HepG2 (cell line): ENCODE results near the gene FBH1. TPM values are rescaled to one million over a fixed set of nuclear protein-coding genes. Genes with fewer than 3 reads are reported as not detected.

Source experiments
- CAMTA2 ChIP-seq: sonication (generic); formaldehyde crosslinking; IDR thresholded peaks from 2 replicates; pipeline ENCODE4 v1.4.0; 2020; ENCODE audit warnings: mild to moderate bottlenecking, missing genetic modification reagents, borderline replicate concordance
- EHMT2 ChIP-seq: fragments of 200-600 bp; sonication (generic); IDR thresholded peaks from 2 replicates; pipeline ENCODE4 v1.7.0; 2017; ENCODE audit warnings: antibody characterized with exemption, low read depth, low read length, borderline replicate concordance
- GMEB1 ChIP-seq: sonication (generic); formaldehyde crosslinking; IDR thresholded peaks from 2 replicates; pipeline ENCODE4 v1.5.1; 2020; ENCODE audit warnings: missing genetic modification reagents, mild to moderate bottlenecking, borderline replicate concordance
- HOXA3 ChIP-seq: sonication (generic); formaldehyde crosslinking; IDR thresholded peaks from 2 replicates; pipeline ENCODE4 v1.5.0; 2020; ENCODE audit warnings: missing genetic modification reagents
- RNF219 ChIP-seq: sonication (generic); formaldehyde crosslinking; IDR thresholded peaks from 2 replicates; pipeline ENCODE4 v1.5.0; 2020; ENCODE audit warnings: mild to moderate bottlenecking, missing genetic modification reagents
- YY1 ChIP-seq: IDR thresholded peaks from 2 replicates; pipeline ENCODE4 v1.6.1; 2011; ENCODE audit warnings: low read length, low read depth, moderate library complexity, mild to moderate bottlenecking; ENCODE audit not compliant: insufficient read depth, insufficient replicate concordance
- ZBTB8A ChIP-seq: sonication (generic); formaldehyde crosslinking; IDR thresholded peaks from 2 replicates; pipeline ENCODE4 v1.4.0; 2020; ENCODE audit warnings: mild to moderate bottlenecking, low read depth, missing genetic modification reagents, borderline replicate concordance
- ZNF274 ChIP-seq: sonication (generic); formaldehyde crosslinking; IDR thresholded peaks from 2 replicates; pipeline ENCODE4 v1.5.1; 2020; ENCODE audit warnings: mild to moderate bottlenecking, missing genetic modification reagents
- ZNF318 ChIP-seq: sonication (generic); formaldehyde crosslinking; IDR thresholded peaks from 2 replicates; pipeline ENCODE4 v1.4.0; 2020; ENCODE audit warnings: mild to moderate bottlenecking, missing genetic modification reagents
- ZNF44 ChIP-seq: sonication (generic); formaldehyde crosslinking; IDR thresholded peaks from 2 replicates; pipeline ENCODE4 v1.5.1; 2020; ENCODE audit warnings: mild to moderate bottlenecking, missing genetic modification reagents
- polyA plus RNA-seq, 8 experiments: library from polyadenylated mRNA; depleted of rRNA in 3 of 8; stranded (reverse) in 7 of 8; unstranded in 1 of 8; fragments of >200 nt; fragmentation: Illumina TruSeq in 4 of 8; extraction: Trizol in 4 of 8; gene quantifications; 2 replicates each; pipeline versions ENCODE4 v1.2.1 to v1.2.3, GENCODE V29; 2011 to 2016; ENCODE audit warnings: low read depth in 4 of 8, missing spikeins in 1 of 8, mixed read lengths in 1 of 8; ENCODE audit not compliant: insufficient read depth in 1 of 8
- total RNA-seq, 5 experiments: library from RNA; depleted of rRNA; stranded (reverse); fragments of >200 nt; fragmentation: Illumina TruSeq; extraction: Trizol; gene quantifications; 2 replicates each; pipeline ENCODE4 v1.2.3, GENCODE V29; 2016; ENCODE audit warnings: low read depth in 1 of 5
- TF ChIP-seq, protein P1 (sequence below): sonication (generic); formaldehyde crosslinking; IDR thresholded peaks from 2 replicates; pipeline ENCODE4 v1.4.0; 2020; ENCODE audit warnings: missing genetic modification reagents

Gene FBH1
- total and polyA plus RNA-seq, 2 of the 13 experiments (the other 11 are each of a cell fraction or from before 2014, with no cell fraction given) = 48.8 to 60.3 TPM

- TF ChIP-seq RNF219 = no peak
- no peak; the same call in 1 of the 2 replicates for TF ChIP-seq ZNF318
- TF ChIP-seq CAMTA2 (CRISPR knock-in tag) = no peak
- TF ChIP-seq HOXA3 (CRISPR knock-in tag) = no peak
- peak; percentile 87 for TF ChIP-seq ZNF274 (CRISPR knock-in tag)
- TF ChIP-seq, protein P1, sequence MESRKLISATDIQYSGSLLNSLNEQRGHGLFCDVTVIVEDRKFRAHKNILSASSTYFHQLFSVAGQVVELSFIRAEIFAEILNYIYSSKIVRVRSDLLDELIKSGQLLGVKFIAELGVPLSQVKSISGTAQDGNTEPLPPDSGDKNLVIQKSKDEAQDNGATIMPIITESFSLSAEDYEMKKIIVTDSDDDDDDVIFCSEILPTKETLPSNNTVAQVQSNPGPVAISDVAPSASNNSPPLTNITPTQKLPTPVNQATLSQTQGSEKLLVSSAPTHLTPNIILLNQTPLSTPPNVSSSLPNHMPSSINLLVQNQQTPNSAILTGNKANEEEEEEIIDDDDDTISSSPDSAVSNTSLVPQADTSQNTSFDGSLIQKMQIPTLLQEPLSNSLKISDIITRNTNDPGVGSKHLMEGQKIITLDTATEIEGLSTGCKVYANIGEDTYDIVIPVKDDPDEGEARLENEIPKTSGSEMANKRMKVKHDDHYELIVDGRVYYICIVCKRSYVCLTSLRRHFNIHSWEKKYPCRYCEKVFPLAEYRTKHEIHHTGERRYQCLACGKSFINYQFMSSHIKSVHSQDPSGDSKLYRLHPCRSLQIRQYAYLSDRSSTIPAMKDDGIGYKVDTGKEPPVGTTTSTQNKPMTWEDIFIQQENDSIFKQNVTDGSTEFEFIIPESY (CRISPR knock-in tag) = no peak
- TF ChIP-seq ZBTB8A = no peak
- peak; percentile 34; the same call in 1 of the 2 replicates for TF ChIP-seq GMEB1 (CRISPR knock-in tag)
- TF ChIP-seq YY1 = peak; percentile 20
- TF ChIP-seq EHMT2 = no peak
- 0 out of 2 replicates have a peak, but pooled peaks have one; percentile 86 for TF ChIP-seq ZNF44
Observed at GRCh38 chr10:5840314-5841307, 49.4 kb upstream of the FBH1 start (continued).
